Fibroblast of lung (primary cell): ENCODE measurements around the gene ATP11A. TPM values are rescaled to one million over a fixed set of nuclear protein-coding genes. Genes with fewer than 3 reads are reported as not detected.

Source experiments
- DNase-seq, 2 donors: peaks; one replicate each; pipeline versions ENCODE4 v3.0.0 to v3.0.0-alpha.2; 2010; ENCODE audit warnings: low read depth in 2 of 2
- H2AFZ ChIP-seq: 2 replicates; pipeline ENCODE4 v1.5.1; 2012; ENCODE audit warnings: low read length, control low read depth, inconsistent platforms
- H3K27ac ChIP-seq: 2 replicates; pipeline ENCODE4 v1.5.1; 2011; ENCODE audit warnings: low read length, control low read depth; ENCODE audit not compliant: insufficient read depth
- H3K27me3 ChIP-seq: 2 replicates; pipeline ENCODE4 v1.5.1; 2011; ENCODE audit warnings: mild to moderate bottlenecking, low read length; ENCODE audit not compliant: control insufficient read depth, insufficient read depth
- H3K36me3 ChIP-seq: 2 replicates; pipeline ENCODE4 v1.5.1; 2011; ENCODE audit warnings: low read length; ENCODE audit not compliant: control insufficient read depth, insufficient read depth
- H3K4me1 ChIP-seq: 2 replicates; pipeline ENCODE4 v1.5.1; 2011; ENCODE audit warnings: low read length; ENCODE audit not compliant: control insufficient read depth, insufficient read depth; ENCODE audit errors: extremely low read depth
- H3K4me2 ChIP-seq: 2 replicates; pipeline ENCODE4 v1.5.1; 2011; ENCODE audit warnings: low read length, control low read depth; ENCODE audit not compliant: insufficient read depth; ENCODE audit errors: extremely low read depth
- H3K4me3 ChIP-seq, 4 experiments: fragments of 200-600 bp in 1 of 4; sonication (generic) in 1 of 4; replicated peaks in 1 of 4; 2 replicates each; pipeline ENCODE4 v1.5.1; 2011 to 2016; ENCODE audit warnings: low read length in 4 of 4, low read depth in 3 of 4, mild to moderate bottlenecking in 3 of 4, control low read depth in 2 of 4, inconsistent platforms in 1 of 4, mixed read lengths in 1 of 4; ENCODE audit not compliant: insufficient read depth in 1 of 4; ENCODE audit errors: control extremely low read depth in 1 of 4
- H3K79me2 ChIP-seq: 2 replicates; pipeline ENCODE4 v1.5.1; 2012; ENCODE audit warnings: mild to moderate bottlenecking, low read length, inconsistent platforms; ENCODE audit not compliant: control insufficient read depth, insufficient read depth
- H3K9ac ChIP-seq: 2 replicates; pipeline ENCODE4 v1.5.1; 2011; ENCODE audit warnings: mild to moderate bottlenecking, low read length, control low read depth; ENCODE audit not compliant: insufficient read depth
- H3K9me3 ChIP-seq: 2 replicates; pipeline ENCODE4 v1.5.1; 2012; ENCODE audit warnings: low read depth, low read length; ENCODE audit not compliant: control insufficient read depth, insufficient read depth
- H4K20me1 ChIP-seq: 2 replicates; pipeline ENCODE4 v1.5.1; 2011; ENCODE audit warnings: low read length; ENCODE audit not compliant: control insufficient read depth, insufficient read depth; ENCODE audit errors: extremely low read depth
- CTCF ChIP-seq, 2 donors: IDR thresholded peaks in 1 of 2; conservative IDR thresholded peaks in 1 of 2; 1 replicate in 1 of 2; 2 replicates in 1 of 2; pipeline ENCODE4 v1.5.1; 2011 to 2012; ENCODE audit warnings: low read length in 2 of 2, control low read depth in 1 of 2, inconsistent platforms in 1 of 2, low read depth in 1 of 2, mild to moderate bottlenecking in 1 of 2
- EZH2 ChIP-seq: IDR thresholded peaks from 2 replicates; pipeline ENCODE4 v1.5.1; 2012; ENCODE audit warnings: low read length, control low read depth, mild to moderate bottlenecking; ENCODE audit errors: missing control alignments
- polyA plus RNA-seq, 2 donors: library from polyadenylated mRNA; depleted of rRNA in 1 of 2; stranded (reverse) in 1 of 2; unstranded in 1 of 2; fragments of >200 nt; gene quantifications; 2 replicates each; pipeline ENCODE4 v1.2.1, GENCODE V29; 2011 to 2012; ENCODE audit warnings: missing spikeins in 1 of 2
- total RNA-seq: library from RNA; depleted of rRNA; stranded (reverse); fragments of >200 nt; gene quantifications from 2 replicates; pipeline ENCODE4 v1.2.1, GENCODE V29; 2014

Gene ATP11A
- total and polyA plus RNA-seq, 2 donors (not counting 1 experiment from before 2014, with no cell fraction given): 2.3 to 7.8 TPM

- Histone ChIP-seq H3K4me2 (no peak overlapping the region), H2AFZ (no peak overlapping the region), H3K36me3 (no peaks in the 10 kb centered on the region), H3K9me3 (no peaks in the 10 kb centered on the region), H3K27ac (no peak overlapping the region), H3K9ac (no peak overlapping the region), H3K4me3 (no peak overlapping the region), H3K27me3 (no peaks in the 10 kb centered on the region), H4K20me1 (no peaks in the 10 kb centered on the region), H3K4me1 (no peaks in the 10 kb centered on the region), H3K79me2 (no peaks in the 10 kb centered on the region)
- TF ChIP-seq CTCF (conservative IDR thresholded peaks at IDR 0.05 in 1 of 2, IDR thresholded peaks at IDR 0.05 in 1 of 2; ENCODE audit: low read depth in 1 of 2, low read length in 2 of 2): no peak
- no peak for TF ChIP-seq EZH2
- DNase-seq: no peak
These were observed 129.3 kb downstream of the ATP11A start for GRCh38 chr13:112819111-112819510.

- H3K79me2 ChIP-seq: no peaks in the 10 kb centered on the region
- H4K20me1 ChIP-seq: no peaks in the 10 kb centered on the region
- H3K4me2 ChIP-seq: no peak overlapping the region
- no peak for DNase-seq
- H3K4me3 ChIP-seq: no peak overlapping the region
- no peaks in the 10 kb centered on the region for H3K27me3 ChIP-seq
- TF ChIP-seq EZH2 (no peak), CTCF (conservative IDR thresholded peaks at IDR 0.05 in 1 of 2, IDR thresholded peaks at IDR 0.05 in 1 of 2; ENCODE audit: low read depth in 1 of 2, low read length in 2 of 2) (no peak)
- no peaks in the 10 kb centered on the region for H3K4me1 ChIP-seq
- no peaks in the 10 kb centered on the region for H3K36me3 ChIP-seq
- H2AFZ ChIP-seq: no peak overlapping the region
- no peak overlapping the region for H3K9ac ChIP-seq
- H3K27ac ChIP-seq: no peak overlapping the region
- no peaks in the 10 kb centered on the region for H3K9me3 ChIP-seq
These were observed 130.0 kb downstream of the ATP11A start for GRCh38 chr13:112819816-112820215.

GRCh38 chr13:112820318-112820717 lies 130.5 kb downstream of the ATP11A start:
- Histone ChIP-seq H3K9ac (no peak overlapping the region), H3K4me2 (no peak overlapping the region), H3K27ac (no peak overlapping the region), H3K4me3 (no peak overlapping the region), H4K20me1 (no peaks in the 10 kb centered on the region), H3K79me2 (no peaks in the 10 kb centered on the region), H2AFZ (no peak overlapping the region), H3K36me3 (no peaks in the 10 kb centered on the region), H3K9me3 (no peaks in the 10 kb centered on the region), H3K27me3 (no peaks in the 10 kb centered on the region), H3K4me1 (no peaks in the 10 kb centered on the region)
- TF ChIP-seq CTCF (conservative IDR thresholded peaks at IDR 0.05 in 1 of 2, IDR thresholded peaks at IDR 0.05 in 1 of 2; ENCODE audit: low read depth in 1 of 2, low read length in 2 of 2) (no peak), EZH2 (no peak)
- no peak for DNase-seq
